K562 (cell line): ENCODE data around the gene HIKESHI. TPM values are rescaled to one million over a fixed set of nuclear protein-coding genes. Genes with fewer than 3 reads are reported as not detected.

Experiments used
- ATAC-seq: fragments of 200-7000 bp; cut with Tn5 transposase; 3 replicates; pipeline ENCODE4 v1.9.1; 2020; ENCODE audit warnings: moderate library complexity
- BruUV-seq: library from RNA; stranded (reverse); fragments of 400-500 nt; replicated peaks from 2 replicates; lab custom pipeline; 2021; lab: Mats Ljungman, UMichigan
- CTCF ChIA-PET: fragments of 300-600 bp; formaldehyde crosslinking; extraction: SDS; loops from one replicate; lab custom pipeline; 2021; ENCODE audit warnings: low intra/inter-chr PET ratio; lab: Yijun Ruan, JAX
- POLR2A ChIA-PET: fragments of 300-600, 350-650 bp; sonication (Branson Sonifier 250); formaldehyde crosslinking; extraction: SDS; loops from one replicate; lab custom pipeline; 2021; ENCODE audit warnings: antibody characterized with exemption, inconsistent platforms; lab: Yijun Ruan, JAX
- DNase-seq, 4 experiments: peaks; one replicate each; pipeline versions ENCODE4 v3.0.0 to v3.0.0-alpha.2; 2011 to 2018; ENCODE audit warnings: low spot score in 3 of 4, mixed read lengths in 3 of 4; ENCODE audit errors: extremely low read depth in 1 of 4
- FAIRE-seq: peaks from 2 replicates; lab custom pipeline; 2011; peaks lifted over from hg19 to GRCh38; lab: Jason Lieb, UNC
- H2AFZ ChIP-seq: 2 replicates; pipeline ENCODE4 v1.6.0; 2011; ENCODE audit warnings: low read depth, low read length, control low read depth, inconsistent platforms
- H3K27ac ChIP-seq: fragments of 200-600 bp; 3 replicates; pipeline ENCODE4 v1.8.0; 2011; ENCODE audit warnings: low read depth, mild to moderate bottlenecking, control low read depth, inconsistent platforms, low read length, moderate library complexity, mixed read lengths; ENCODE audit errors: extremely low read depth
- H3K27me3 ChIP-seq, 2 experiments: fragments of 300-600 bp in 1 of 2; 2 replicates in 1 of 2; 3 replicates in 1 of 2; pipeline versions ENCODE4 v1.6.0 to v1.8.0; 2011; ENCODE audit warnings: inconsistent platforms in 2 of 2, low read length in 2 of 2, mild to moderate bottlenecking in 1 of 2, mixed read lengths in 1 of 2, moderate library complexity in 1 of 2; ENCODE audit not compliant: control insufficient read depth in 2 of 2, insufficient read depth in 2 of 2
- H3K36me3 ChIP-seq: fragments of 300-600 bp; 3 replicates; pipeline ENCODE4 v1.8.0; 2011; ENCODE audit warnings: mild to moderate bottlenecking, low read length, inconsistent platforms; ENCODE audit not compliant: control insufficient read depth, insufficient read depth
- H3K4me1 ChIP-seq, 2 experiments: fragments of 200-600 bp in 1 of 2; replicated peaks in 1 of 2; 2 replicates in 1 of 2; 3 replicates in 1 of 2; pipeline versions ENCODE4 v1.5.1 to v1.8.0; 2011; ENCODE audit warnings: inconsistent platforms in 2 of 2, low read length in 2 of 2, mild to moderate bottlenecking in 1 of 2, mixed read lengths in 1 of 2, moderate library complexity in 1 of 2; ENCODE audit not compliant: control insufficient read depth in 2 of 2, insufficient read depth in 2 of 2
- H3K4me2 ChIP-seq: 2 replicates; pipeline ENCODE4 v1.6.1; 2011; ENCODE audit warnings: low read length, control low read depth, inconsistent platforms, mixed read lengths; ENCODE audit not compliant: insufficient read depth
- H3K4me3 ChIP-seq: fragments of 200-600 bp; sonication (generic), shearing (Covaris generic); 2 replicates; pipeline ENCODE4 v1.5.1; 2016; ENCODE audit warnings: control low read depth, inconsistent platforms
- H3K79me2 ChIP-seq: fragments of 200-600 bp; 3 replicates; pipeline ENCODE4 v1.8.0; 2011; ENCODE audit warnings: low read length, inconsistent platforms; ENCODE audit not compliant: control insufficient read depth, insufficient read depth
- H3K9ac ChIP-seq, 2 experiments: 2 replicates each; pipeline versions ENCODE4 v1.6.0 to v1.6.1; 2011; ENCODE audit warnings: low read depth in 2 of 2, low read length in 2 of 2, control low read depth in 1 of 2, inconsistent platforms in 1 of 2, mild to moderate bottlenecking in 1 of 2, mixed read lengths in 1 of 2; ENCODE audit not compliant: insufficient read depth in 1 of 2
- H3K9me1 ChIP-seq: one replicate; pipeline ENCODE4 v1.6.0; 2011; ENCODE audit warnings: inconsistent platforms, mild to moderate bottlenecking, low read length, moderate library complexity; ENCODE audit not compliant: control insufficient read depth, insufficient read depth
- H3K9me3 ChIP-seq: replicated peaks from 2 replicates; pipeline ENCODE4 v1.5.1; 2011; ENCODE audit warnings: low read depth, low read length, inconsistent platforms; ENCODE audit not compliant: control insufficient read depth, insufficient read depth
- H4K20me1 ChIP-seq: replicated peaks from 2 replicates; pipeline ENCODE4 v1.6.1; 2011; ENCODE audit warnings: low read length, inconsistent platforms, mixed read lengths; ENCODE audit not compliant: control insufficient read depth, insufficient read depth
- ARHGAP35 ChIP-seq: fragments of 450-650 bp; IDR thresholded peaks from 2 replicates; pipeline ENCODE4 v1.6.1; 2018; ENCODE audit not compliant: partially characterized antibody
- CREB5 ChIP-seq: fragments of 250-450 bp; sonication (Bioruptor Pico); IDR thresholded peaks from 2 replicates; pipeline ENCODE4 v1.5.0; 2020; ENCODE audit warnings: mild to moderate bottlenecking
- CSDE1 ChIP-seq, 2 experiments: fragments of 450-650 bp; IDR thresholded peaks; 2 replicates each; pipeline ENCODE4 v1.6.1; 2016; ENCODE audit warnings: mild to moderate bottlenecking in 1 of 2
- MED1 ChIP-seq: sonication (generic); formaldehyde crosslinking; IDR thresholded peaks from 2 replicates; pipeline ENCODE4 v1.8.1; 2023; ENCODE audit warnings: missing genetic modification reagents, borderline replicate concordance
- SMARCA5 ChIP-seq: fragments of 450-650 bp; IDR thresholded peaks from 2 replicates; pipeline ENCODE4 v1.6.1; 2016
- TAF7 ChIP-seq: fragments of 450-650 bp; IDR thresholded peaks from 2 replicates; pipeline ENCODE4 v1.6.1; 2016; ENCODE audit warnings: missing genetic modification characterization, missing compliant biosample characterization
- ZNF184 ChIP-seq: sonication (generic); formaldehyde crosslinking; IDR thresholded peaks from 2 replicates; pipeline ENCODE4 v1.5.0; 2020; ENCODE audit warnings: missing genetic modification reagents
- ZNF280B ChIP-seq: fragments of 250-450 bp; sonication (Bioruptor Pico); IDR thresholded peaks from 2 replicates; pipeline ENCODE4 v1.5.1; 2021; ENCODE audit warnings: mild to moderate bottlenecking
- ZNF639 ChIP-seq, 2 experiments: fragments of 200-800 bp in 1 of 2; sonication (Bioruptor generic) in 1 of 2; sonication (generic) in 1 of 2; formaldehyde crosslinking in 1 of 2; IDR thresholded peaks in 1 of 2; conservative IDR thresholded peaks in 1 of 2; 2 replicates each; pipeline versions ENCODE4 v1.5.0 to v1.6.1; 2016 to 2020; ENCODE audit warnings: missing compliant biosample characterization in 1 of 2, missing genetic modification characterization in 1 of 2, missing genetic modification reagents in 1 of 2
- ZSCAN32 ChIP-seq: fragments of 450-650 bp; formaldehyde crosslinking; IDR thresholded peaks from 2 replicates; pipeline ENCODE4 v1.4.0; 2020; ENCODE audit warnings: mild to moderate bottlenecking, moderate library complexity
- WGBS: fragments of 100-300 bp; shearing (Covaris generic); methylation state at CpG from one replicate; pipeline ENCODE4 v1.1.6; 2016; ENCODE audit warnings: low coverage, mixed read lengths; ENCODE audit not compliant: insufficient coverage; ENCODE audit errors: missing lambda C conversion rate; 5-methylcytosine and 5-hydroxymethylcytosine counted together
- in situ Hi-C: fragments of 300-500 bp; cut with MboI; formaldehyde crosslinking; loops from 4 replicates; pipeline ENCODE4 v1.15.0; 2018; ENCODE audit warnings: inconsistent platforms, mixed read lengths
- intact Hi-C: fragments of 100-400 bp; cut with micrococcal nuclease; formaldehyde crosslinking; loops from 2 replicates; pipeline ENCODE4 v1.14.2; 2022
- polyA plus RNA-seq, 8 experiments: library from polyadenylated mRNA; depleted of rRNA in 4 of 8; stranded (reverse) in 5 of 8; unstranded in 3 of 8; fragments of >200 nt; fragmentation: Nextera tagmentation in 2 of 8; fragmentation: Illumina TruSeq in 1 of 8; extraction: Ambion mirVana in 2 of 8; extraction: Trizol in 1 of 8; gene quantifications; 2 replicates each; pipeline versions ENCODE4 v1.2.1 to v1.2.3, GENCODE V29; 2011 to 2014; ENCODE audit warnings: inconsistent platforms in 1 of 8, missing spikeins in 1 of 8
- total RNA-seq, 7 experiments: library from RNA; depleted of rRNA in 6 of 7; stranded (reverse); fragments of >200 nt in 6 of 7; fragmentation: Illumina TruSeq in 2 of 7; extraction: Trizol in 2 of 7; gene quantifications; 2 replicates each; pipeline versions ENCODE4 v1.2.1 to v1.2.3, GENCODE V29; 2011 to 2021; ENCODE audit warnings: low replicate concordance in 1 of 7

Gene HIKESHI
- total and polyA plus RNA-seq, 9 of the 15 experiments (the other 6 are each of a cell fraction or from before 2014, with no cell fraction given) = 33.2 to 196 (median 62.7) TPM

GRCh38 chr11:86256608-86257007 lies 45.4 kb upstream of the HIKESHI start:
- H3K27me3 ChIP-seq = no peaks in the 10 kb centered on the region
- intact Hi-C loops = no loop called here
- ChIA-PET CTCF (no interaction called here), POLR2A (no interaction called here)
- in situ Hi-C loops = no loop called here
- no peaks in the 10 kb centered on the region for H4K20me1 ChIP-seq
- FAIRE-seq = no peak
- H3K4me1 ChIP-seq = no peaks in the 10 kb centered on the region
- H3K9ac ChIP-seq = no peak overlapping the region
- no peaks in the 10 kb centered on the region for H3K9me1 ChIP-seq
- H3K4me3 ChIP-seq = no peak overlapping the region
- no peaks in the 10 kb centered on the region for H3K9me3 ChIP-seq
- BruUV-seq = no TSS peak
- H3K4me2 ChIP-seq = no peak overlapping the region
- H2AFZ ChIP-seq = no peak overlapping the region
- H3K27ac ChIP-seq = no peak overlapping the region
- no peak for DNase-seq
- WGBS = 68% methylated on average over 6 of the region's 6 CpGs
- peaks cover 23% of the 10 kb centered on the region for H3K79me2 ChIP-seq
- TF ChIP-seq CREB5 (CRISPR knock-in tag) (no peak), ZNF280B (CRISPR knock-in tag) (no peak), ZSCAN32 (CRISPR knock-in tag) (no peak), TAF7 (tag) (no peak), ZNF639 (CRISPR knock-in tag; conservative IDR thresholded peaks at IDR 0.05 in 1 of 2, IDR thresholded peaks at IDR 0.05 in 1 of 2) (no peak), SMARCA5 (no peak), ARHGAP35 (no peak), MED1 (CRISPR knock-in tag) (no peak), ZNF184 (CRISPR knock-in tag) (no peak), CSDE1 (IDR thresholded peaks at IDR 0.05) (no peak)
- ATAC-seq = no peak
- peaks cover 73% of the 10 kb centered on the region for H3K36me3 ChIP-seq
